HepG2 (cell line): ENCODE results near the gene TMX4. TPM values are rescaled to one million over a fixed set of nuclear protein-coding genes. Genes with fewer than 3 reads are reported as not detected.

Experiments
- ATAC-seq: fragments of 200-7000 bp; cut with Tn5 transposase; 3 replicates; pipeline ENCODE4 v1.9.1; 2020; ENCODE audit warnings: mild to moderate bottlenecking, moderate library complexity
- BruUV-seq: library from RNA; stranded (reverse); fragments of 400-500 nt; replicated peaks from 2 replicates; lab custom pipeline; 2021; lab: Mats Ljungman, UMichigan
- CTCF ChIA-PET: fragments of 300-600 bp; formaldehyde crosslinking; extraction: SDS; loops from one replicate; lab custom pipeline; 2021; ENCODE audit warnings: low total read pairs, inconsistent platforms, low intra/inter-chr PET ratio; lab: Yijun Ruan, JAX
- POLR2A ChIA-PET: fragments of 350-600 bp; sonication (Branson Sonifier 250); formaldehyde crosslinking; loops from one replicate; lab custom pipeline; 2020; ENCODE audit warnings: antibody characterized with exemption, inconsistent platforms; lab: Yijun Ruan, JAX
- DNase-seq: peaks from one replicate; pipeline ENCODE4 v3.0.0-alpha.2; 2015; ENCODE audit warnings: low spot score
- FAIRE-seq: peaks from 3 replicates; lab custom pipeline; 2011; peaks lifted over from hg19 to GRCh38; lab: Jason Lieb, UNC
- H2AFZ ChIP-seq: one replicate; pipeline ENCODE4 v1.6.1; 2011; ENCODE audit warnings: low read length, inconsistent platforms
- H3K27ac ChIP-seq: fragments of 300-600 bp; 3 replicates; pipeline ENCODE4 v1.8.0; 2011; ENCODE audit warnings: mixed run types, mild to moderate bottlenecking, mixed read lengths, low read length, inconsistent platforms; ENCODE audit not compliant: insufficient read depth; ENCODE audit errors: extremely low read length
- H3K27me3 ChIP-seq, 2 experiments: fragments of 200-600 bp in 1 of 2; 2 replicates in 1 of 2; 3 replicates in 1 of 2; pipeline versions ENCODE4 v1.6.0 to v1.8.0; 2011; ENCODE audit warnings: low read length in 2 of 2, mild to moderate bottlenecking in 2 of 2, moderate library complexity in 2 of 2, inconsistent platforms in 1 of 2; ENCODE audit not compliant: insufficient read depth in 2 of 2, control insufficient read depth in 1 of 2
- H3K36me3 ChIP-seq, 2 experiments: fragments of 200-600 bp in 1 of 2; replicated peaks in 1 of 2; 2 replicates in 1 of 2; 3 replicates in 1 of 2; pipeline versions ENCODE4 v1.5.1 to v1.8.0; 2011; ENCODE audit warnings: low read length in 2 of 2, inconsistent platforms in 1 of 2; ENCODE audit not compliant: insufficient read depth in 2 of 2, control insufficient read depth in 1 of 2
- H3K4me1 ChIP-seq: 2 replicates; pipeline ENCODE4 v1.5.1; 2012; ENCODE audit warnings: low read length, inconsistent platforms; ENCODE audit not compliant: insufficient read depth
- H3K4me2 ChIP-seq: 2 replicates; pipeline ENCODE4 v1.6.0; 2011; ENCODE audit warnings: low read depth, low read length, inconsistent platforms
- H3K4me3 ChIP-seq, 3 experiments: fragments of 200-600 bp in 1 of 3; sonication (generic), shearing (Covaris generic) in 1 of 3; replicated peaks in 1 of 3; 2 replicates each; pipeline ENCODE4 v1.5.1; 2011 to 2016; ENCODE audit warnings: low read length in 3 of 3, inconsistent platforms in 2 of 3, low read depth in 2 of 3, mild to moderate bottlenecking in 2 of 3, control low read depth in 1 of 3, mixed read lengths in 1 of 3; ENCODE audit not compliant: insufficient read depth in 1 of 3
- H3K79me2 ChIP-seq: one replicate; pipeline ENCODE4 v1.6.1; 2011; ENCODE audit warnings: low read length, inconsistent platforms; ENCODE audit not compliant: insufficient read depth
- H3K9ac ChIP-seq: 2 replicates; pipeline ENCODE4 v1.6.0; 2011; ENCODE audit warnings: mild to moderate bottlenecking, low read depth, low read length, inconsistent platforms; ENCODE audit not compliant: insufficient read depth
- H3K9me3 ChIP-seq: 2 replicates; pipeline ENCODE4 v1.5.1; 2012; ENCODE audit warnings: mild to moderate bottlenecking, low read length
- H4K20me1 ChIP-seq: 2 replicates; pipeline ENCODE4 v1.6.0; 2011; ENCODE audit warnings: inconsistent platforms, mild to moderate bottlenecking, low read length, moderate library complexity; ENCODE audit not compliant: insufficient read depth
- ARID5B ChIP-seq: IDR thresholded peaks from 2 replicates; pipeline ENCODE4 v1.4.0; 2020; ENCODE audit warnings: mild to moderate bottlenecking, missing genetic modification reagents
- CTCF ChIP-seq: sonication (generic); formaldehyde crosslinking; IDR thresholded peaks from 2 replicates; pipeline ENCODE4 v1.5.0; 2020; ENCODE audit warnings: mild to moderate bottlenecking, missing genetic modification reagents, moderate library complexity
- ELF1 ChIP-seq: sonication (generic); formaldehyde crosslinking; IDR thresholded peaks from 2 replicates; pipeline ENCODE4 v1.4.0; 2020; ENCODE audit warnings: missing genetic modification reagents
- SMC3 ChIP-seq: IDR thresholded peaks from 2 replicates; pipeline ENCODE4 v1.6.1; 2011; ENCODE audit warnings: low read length, improper control_type of control experiment
- YEATS4 ChIP-seq: sonication (generic); formaldehyde crosslinking; IDR thresholded peaks from 2 replicates; pipeline ENCODE4 v1.4.0; 2020; ENCODE audit warnings: missing genetic modification reagents, borderline replicate concordance
- ZFAT ChIP-seq: sonication (generic); formaldehyde crosslinking; conservative IDR thresholded peaks from 2 replicates; pipeline ENCODE4 v1.8.1; 2023; ENCODE audit warnings: missing genetic modification reagents, inconsistent platforms
- ZHX2 ChIP-seq, 2 experiments: sonication (generic) in 1 of 2; formaldehyde crosslinking in 1 of 2; IDR thresholded peaks; 2 replicates each; pipeline versions ENCODE4 v1.6.1 to v1.9.0; 2014 to 2022; ENCODE audit warnings: antibody characterized with exemption in 1 of 2, borderline replicate concordance in 1 of 2, inconsistent platforms in 1 of 2, low read depth in 1 of 2, missing genetic modification reagents in 1 of 2
- WGBS: methylation state at CpG from one replicate; pipeline ENCODE4 v1.1.6; 2017; ENCODE audit warnings: low lambda C conversion rate; 5-methylcytosine and 5-hydroxymethylcytosine counted together
- in situ Hi-C: cut with HindIII; loops from 2 replicates; pipeline ENCODE4 v1.10.0; 2017; ENCODE audit warnings: low pct_unique_long_range_greater_than_20kb; ENCODE audit not compliant: extremely low pct_ligation_motif_present
- intact Hi-C: fragments of 100-400 bp; cut with micrococcal nuclease; formaldehyde crosslinking; loops from one replicate; pipeline ENCODE4 v1.10.0; 2022; ENCODE audit not compliant: unreplicated experiment
- polyA plus RNA-seq, 8 experiments: library from polyadenylated mRNA; depleted of rRNA in 3 of 8; stranded (reverse) in 7 of 8; unstranded in 1 of 8; fragments of >200 nt; fragmentation: Illumina TruSeq in 4 of 8; extraction: Trizol in 4 of 8; gene quantifications; 2 replicates each; pipeline versions ENCODE4 v1.2.1 to v1.2.3, GENCODE V29; 2011 to 2016; ENCODE audit warnings: low read depth in 4 of 8, missing spikeins in 1 of 8, mixed read lengths in 1 of 8; ENCODE audit not compliant: insufficient read depth in 1 of 8
- total RNA-seq, 5 experiments: library from RNA; depleted of rRNA; stranded (reverse); fragments of >200 nt; fragmentation: Illumina TruSeq; extraction: Trizol; gene quantifications; 2 replicates each; pipeline ENCODE4 v1.2.3, GENCODE V29; 2016; ENCODE audit warnings: low read depth in 1 of 5

Gene TMX4
- total and polyA plus RNA-seq, 2 of the 13 experiments (the other 11 are each of a cell fraction or from before 2014, with no cell fraction given), result 7.6 to 21.4 TPM

- Histone ChIP-seq H3K36me3 (no peaks in the 10 kb centered on the region), H3K4me2 (peak overlapping the region; percentile 20), H4K20me1 (no peaks in the 10 kb centered on the region), H2AFZ (no peak overlapping the region), H3K9me3 (no peaks in the 10 kb centered on the region), H3K27ac (no peak overlapping the region), H3K9ac (no peak overlapping the region), H3K4me1 (peaks cover 26% of the 10 kb centered on the region; the same call in 1 of the 2 replicates), H3K27me3 (0 out of 5 replicates have a peak, but pooled peaks cover 0 to 4% of the 10 kb centered on the region in 2 experiments), H3K4me3 (no peak overlapping the region), H3K79me2 (no peaks in the 10 kb centered on the region)
- BruUV-seq, result no TSS peak
- 23% methylated on average over 13 of the region's 13 CpGs for WGBS
- in situ Hi-C loops (loop anchor here (5.0 to 10.0 kb wide), 3 partner anchors 261 to 679 kb away; no protein-coding TSS in a partner anchor), intact Hi-C loops (loop anchor here (1.0 to 5.0 kb wide), 5 partner anchors 63 to 678 kb away; partner anchors contain the start of gene PLCB1)
- FAIRE-seq (peak; percentile 59), ATAC-seq (peak; percentile 88), DNase-seq (peak; percentile 81)
- CTCF ChIA-PET, result interaction anchor here (0.6 to 4.5 kb wide), 7 partner anchors 95 to 677 kb away, joined by 3 to 77 read pairs (median 4); no protein-coding TSS in a partner anchor
- POLR2A ChIA-PET, result interaction anchor here (0.8 kb wide), 1 partner anchor 678 kb away, joined by 3 read pairs; no protein-coding TSS in a partner anchor
- TF ChIP-seq SMC3 (peak; percentile 86), ELF1 (CRISPR knock-in tag) (no peak), ZHX2 (IDR thresholded peaks at IDR 0.05; ENCODE audit: low read depth) (no peak), ZHX2 (CRISPR knock-in tag; IDR thresholded peaks at IDR 0.05; ENCODE audit: borderline replicate concordance) (no peak), CTCF (peak; percentile 86), ARID5B (0 out of 2 replicates have a peak, but pooled peaks have one; percentile 13), YEATS4 (CRISPR knock-in tag) (peak; percentile 36; the same call in 1 of the 2 replicates), ZFAT (CRISPR knock-in tag) (0 out of 2 replicates have a peak, but pooled peaks have one; percentile 37)
Measured at GRCh38 chr20:8043687-8044282, 24.2 kb upstream of the TMX4 start.
